ENCODE results near the gene CACNA1C.

DNA sequence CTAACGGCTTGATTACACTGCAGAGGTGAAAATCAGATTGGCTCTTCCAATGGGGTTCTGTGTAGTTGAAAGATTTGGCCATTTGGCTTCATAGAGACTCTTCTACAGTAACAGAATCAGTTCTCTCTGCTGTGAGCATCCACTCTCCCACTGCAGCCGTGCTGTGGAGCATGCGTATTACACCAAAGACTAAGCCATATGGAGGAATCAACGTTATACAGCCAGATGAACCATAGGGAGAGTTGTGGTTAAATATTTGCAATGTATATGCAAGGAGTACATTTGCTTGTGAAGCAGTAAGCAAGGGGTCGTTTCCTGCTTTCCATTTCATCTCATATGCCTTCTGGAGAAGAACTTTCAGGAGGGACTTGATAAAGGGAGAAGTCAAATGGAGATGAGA, 410.9 kb downstream of the CACNA1C start:
- TF ChIP-seq, protein P1, sequence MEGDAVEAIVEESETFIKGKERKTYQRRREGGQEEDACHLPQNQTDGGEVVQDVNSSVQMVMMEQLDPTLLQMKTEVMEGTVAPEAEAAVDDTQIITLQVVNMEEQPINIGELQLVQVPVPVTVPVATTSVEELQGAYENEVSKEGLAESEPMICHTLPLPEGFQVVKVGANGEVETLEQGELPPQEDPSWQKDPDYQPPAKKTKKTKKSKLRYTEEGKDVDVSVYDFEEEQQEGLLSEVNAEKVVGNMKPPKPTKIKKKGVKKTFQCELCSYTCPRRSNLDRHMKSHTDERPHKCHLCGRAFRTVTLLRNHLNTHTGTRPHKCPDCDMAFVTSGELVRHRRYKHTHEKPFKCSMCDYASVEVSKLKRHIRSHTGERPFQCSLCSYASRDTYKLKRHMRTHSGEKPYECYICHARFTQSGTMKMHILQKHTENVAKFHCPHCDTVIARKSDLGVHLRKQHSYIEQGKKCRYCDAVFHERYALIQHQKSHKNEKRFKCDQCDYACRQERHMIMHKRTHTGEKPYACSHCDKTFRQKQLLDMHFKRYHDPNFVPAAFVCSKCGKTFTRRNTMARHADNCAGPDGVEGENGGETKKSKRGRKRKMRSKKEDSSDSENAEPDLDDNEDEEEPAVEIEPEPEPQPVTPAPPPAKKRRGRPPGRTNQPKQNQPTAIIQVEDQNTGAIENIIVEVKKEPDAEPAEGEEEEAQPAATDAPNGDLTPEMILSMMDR (IDR thresholded peaks at IDR 0.05), result no peak
- TF ChIP-seq POLR2A (IDR thresholded peaks at IDR 0.05), result no peak
